ENCODE data around the gene KRT33B.
"Not testable (repeated sequence)": the region's sequence is repeated elsewhere in the genome, so short reads cannot be mapped to it uniquely, and the experiment has no call there.

KRT33B gene

GRCh38 chr17:41393826-41394225 is 24.2 kb upstream of the KRT33B start:
- DNase-seq (ENCODE audit: low read depth in 2 of 2), result no peak

- no peak for DNase-seq (ENCODE audit: low read depth in 2 of 2)
These were observed 23.7 kb upstream of the KRT33B start for GRCh38 chr17:41393294-41393693.

- DNase-seq (ENCODE audit: low read depth in 2 of 2), result no peak
These were observed 22.7 kb upstream of the KRT33B start for GRCh38 chr17:41392278-41392677.

- no peak for DNase-seq (ENCODE audit: low read depth in 2 of 2)
These were observed 21.9 kb upstream of the KRT33B start for GRCh38 chr17:41391535-41391934.

GRCh38 chr17:41390411-41390938 is 20.9 kb upstream of the KRT33B start:
- DNase-seq (ENCODE audit: low read depth in 2 of 2), result no peak

GRCh38 chr17:41387670-41388069 is 18.1 kb upstream of the KRT33B start:
- no peak for DNase-seq (ENCODE audit: low read depth in 2 of 2)

GRCh38 chr17:41386227-41386626 is 16.6 kb upstream of the KRT33B start:
- no peak for DNase-seq (ENCODE audit: low read depth in 2 of 2)

GRCh38 chr17:41383690-41384089 is 14.1 kb upstream of the KRT33B start:
- DNase-seq (ENCODE audit: low read depth in 2 of 2), result no peak

GRCh38 chr17:41382394-41382793 is 12.8 kb upstream of the KRT33B start:
- DNase-seq (ENCODE audit: low read depth in 2 of 2), result no peak

- not testable (repeated sequence) for DNase-seq (ENCODE audit: low read depth in 2 of 2)
These were observed 12.3 kb upstream of the KRT33B start, which contains the start of gene KRT34 for GRCh38 chr17:41381943-41382342. Gene KRT34 (minus strand): TSS chr17:41382306. CDS start chr17:41382246, 60 bp downstream.

- DNase-seq (ENCODE audit: low read depth in 2 of 2), result not testable (repeated sequence)
These were observed 10.5 kb upstream of the KRT33B start for GRCh38 chr17:41380091-41380490.

GRCh38 chr17:41377546-41377945 is 7.9 kb upstream of the KRT33B start:
- DNase-seq (ENCODE audit: low read depth in 2 of 2), result no peak

- no peak for DNase-seq (ENCODE audit: low read depth in 2 of 2)
These were observed 590 bp downstream of the KRT33B start for GRCh38 chr17:41369023-41369422.

GRCh38 chr17:41367426-41368075 is 2.1 kb downstream of the KRT33B start:
- DNase-seq (ENCODE audit: low read depth in 2 of 2), result no peak

GRCh38 chr17:41366070-41366469 is 3.5 kb downstream of the KRT33B start:
- no peak for DNase-seq (ENCODE audit: low read depth in 2 of 2)

- no peak for DNase-seq (ENCODE audit: low read depth in 2 of 2)
These were observed 5.7 kb downstream of the KRT33B start for GRCh38 chr17:41363881-41364280.

GRCh38 chr17:41360296-41360995 is 9.2 kb downstream of the KRT33B start:
- no peak for DNase-seq (ENCODE audit: low read depth in 2 of 2)

GRCh38 chr17:41354536-41354935 is 15.1 kb downstream of the KRT33B start:
- no peak for DNase-seq (ENCODE audit: low read depth in 2 of 2)

GRCh38 chr17:41352597-41353366 is 16.8 kb downstream of the KRT33B start:
- no peak for DNase-seq (ENCODE audit: low read depth in 2 of 2)

- no peak for DNase-seq (ENCODE audit: low read depth in 2 of 2)
These were observed 18.4 kb downstream of the KRT33B start for GRCh38 chr17:41351177-41351576.

GRCh38 chr17:41350381-41350878 is 19.2 kb downstream of the KRT33B start, which contains the start of gene KRT33A:
Gene KRT33A (minus strand): TSS chr17:41350828. CDS start chr17:41350767, 61 bp downstream.
- DNase-seq (ENCODE audit: low read depth in 2 of 2), result not testable (repeated sequence)

All from stimulated activated CD8-positive, alpha-beta memory T cell treated with anti-CD3 and anti-CD28 coated beads, Interleukin-15, amount 100 ng/mL, for 4 hours (primary cell).